ENCODE measurements around the gene FHOD1.
A peak's percentile ranks its signal among the peaks of the same experiment; 100 is the strongest.

Gene FHOD1

GRCh38 chr16:67230809-67231660, 16.2 kb downstream of the FHOD1 start:
- no peak for DNase-seq

- DNase-seq: no peak
These were observed 17.1 kb downstream of the FHOD1 start for GRCh38 chr16:67229906-67230808.

GRCh38 chr16:67228905-67229304, 18.4 kb downstream of the FHOD1 start:
- no peak for DNase-seq

- no peak for DNase-seq
These were observed 19.1 kb downstream of the FHOD1 start for GRCh38 chr16:67228034-67228785.

GRCh38 chr16:67227567-67227921, 19.7 kb downstream of the FHOD1 start:
- no peak for DNase-seq

- DNase-seq: peak; percentile 100
These were observed 20.3 kb downstream of the FHOD1 start, which contains the start of gene TMEM208 for GRCh38 chr16:67226804-67227566. Gene TMEM208, plus strand, starts transcription at chr16:67227130. Its CDS starts 89 bp downstream, at chr16:67227219.

GRCh38 chr16:67226295-67226803, 20.9 kb downstream of the FHOD1 start:
- no peak for DNase-seq

- no peak for DNase-seq
These were observed 23.3 kb downstream of the FHOD1 start for GRCh38 chr16:67223992-67224391.

GRCh38 chr16:67216612-67217490, 30.4 kb downstream of the FHOD1 start:
- DNase-seq: no peak

- no peak for DNase-seq
These were observed 31.6 kb downstream of the FHOD1 start for GRCh38 chr16:67215706-67216105.

GRCh38 chr16:67213197-67214019, 33.9 kb downstream of the FHOD1 start:
- no peak for DNase-seq

- no peak for DNase-seq
These were observed 34.5 kb downstream of the FHOD1 start for GRCh38 chr16:67212766-67213165.

GRCh38 chr16:67211674-67212073, 35.6 kb downstream of the FHOD1 start:
- DNase-seq: no peak

- DNase-seq: no peak
These were observed 37.0 kb downstream of the FHOD1 start for GRCh38 chr16:67210069-67210937.

- DNase-seq: no peak
These were observed 37.7 kb downstream of the FHOD1 start for GRCh38 chr16:67209565-67209964.

- DNase-seq: no peak
These were observed 39.0 kb downstream of the FHOD1 start for GRCh38 chr16:67208154-67208896.

- DNase-seq: no peak
These were observed 39.8 kb downstream of the FHOD1 start for GRCh38 chr16:67207249-67208091.

All from activated CD4-positive, alpha-beta T cell treated with anti-CD3 and anti-CD28 coated beads, Interleukin-2, Interleukin-6, amounts not matched to agents 100 ng/mL and 50 ng/mL, durations not matched to agents 16 hours and 8 hours (primary cell).